Mucosa of gallbladder (tissue), 1 donor: ENCODE data around the gene CABLES2. TPM values are rescaled to one million over a fixed set of nuclear protein-coding genes. Genes with fewer than 3 reads are reported as not detected.

Experiments
- DNase-seq: peaks from one replicate; pipeline ENCODE4 v3.0.0-alpha.2; 2020; ENCODE audit warnings: low spot score
- total RNA-seq: library from RNA; stranded (reverse); gene quantifications from one replicate; pipeline ENCODE4 v1.2.1, GENCODE V29; 2021
- donor health status: DM: no; HTN: no; CAD: no.

The CABLES2 gene
- total RNA-seq, 1 donor from 2014 or later: 5.2 TPM

GRCh38 chr20:62418709-62419487 lies 11.8 kb upstream of the CABLES2 start:
- DNase-seq: no peak

GRCh38 chr20:62417981-62418708 lies 11.1 kb upstream of the CABLES2 start:
- no peak for DNase-seq

GRCh38 chr20:62416651-62417637 lies 9.9 kb upstream of the CABLES2 start:
- no peak for DNase-seq

GRCh38 chr20:62415354-62416111 lies 8.4 kb upstream of the CABLES2 start:
- DNase-seq: no peak

GRCh38 chr20:62413896-62414481 lies 6.9 kb upstream of the CABLES2 start:
- DNase-seq: no peak

- DNase-seq: no peak
Measured at GRCh38 chr20:62413025-62413570, 6.0 kb upstream of the CABLES2 start.

GRCh38 chr20:62412194-62413024 lies 5.3 kb upstream of the CABLES2 start:
- DNase-seq: peak; percentile 75

GRCh38 chr20:62411479-62412193 lies 4.6 kb upstream of the CABLES2 start:
- no peak for DNase-seq

GRCh38 chr20:62410746-62411478 lies 3.8 kb upstream of the CABLES2 start:
- no peak for DNase-seq

- DNase-seq: peak; percentile 82
Measured at GRCh38 chr20:62409931-62410745, 3.1 kb upstream of the CABLES2 start.

- no peak for DNase-seq
Measured at GRCh38 chr20:62409086-62409853, 2.2 kb upstream of the CABLES2 start.

GRCh38 chr20:62408640-62409039 lies 1.6 kb upstream of the CABLES2 start:
- DNase-seq: no peak

GRCh38 chr20:62408055-62408454 lies 970 bp upstream of the CABLES2 start:
- no peak for DNase-seq

- no peak for DNase-seq
Measured at GRCh38 chr20:62406635-62407176, 379 bp downstream of the CABLES2 start.

GRCh38 chr20:62405981-62406513 lies 1.0 kb downstream of the CABLES2 start:
- DNase-seq: no peak
